CD4-positive, alpha-beta T cell (primary cell): ENCODE data around the gene WSB1. TPM values are rescaled to one million over a fixed set of nuclear protein-coding genes. Genes with fewer than 3 reads are reported as not detected.

Experiments used
- ATAC-seq: fragments of 200-7000 bp; cut with Tn5 transposase; one replicate; pipeline ENCODE4 v1.10.0; 2022; ENCODE audit warnings: mild to moderate bottlenecking; ENCODE audit not compliant: poor library complexity
- CTCF ChIA-PET: fragments of 350-600 bp; sonication (Branson Sonifier 250); formaldehyde crosslinking; loops from one replicate; lab custom pipeline; 2021; ENCODE audit warnings: antibody characterized with exemption, inconsistent platforms; lab: Charles Lee
- POLR2A ChIA-PET: fragments of 350-600 bp; sonication (Branson Sonifier 250); formaldehyde crosslinking; loops from one replicate; lab custom pipeline; 2021; ENCODE audit warnings: antibody characterized with exemption, inconsistent platforms; lab: Charles Lee
- DNase-seq, 14 experiments: peaks; one replicate each; pipeline ENCODE4 v3.0.0-alpha.2; 2013 to 2020; ENCODE audit warnings: mixed read lengths in 2 of 14
- H3K27ac ChIP-seq, 2 donors: one replicate each; pipeline versions ENCODE4 v1.5.1 to v1.7.0; 2013; ENCODE audit warnings: low read length in 2 of 2, low read depth in 1 of 2, mild to moderate bottlenecking in 1 of 2
- H3K27me3 ChIP-seq, 2 experiments: 1 replicate in 1 of 2; 2 replicates in 1 of 2; pipeline versions ENCODE4 v1.6.1 to v1.7.0; 2013; ENCODE audit warnings: low read length in 2 of 2, control low read depth in 1 of 2, mild to moderate bottlenecking in 1 of 2, moderate library complexity in 1 of 2; ENCODE audit not compliant: insufficient read depth in 2 of 2, control insufficient read depth in 1 of 2
- H3K36me3 ChIP-seq: one replicate; pipeline ENCODE4 v1.6.1; 2013; ENCODE audit warnings: low read length, control low read depth; ENCODE audit not compliant: insufficient read depth
- H3K4me1 ChIP-seq: one replicate; pipeline ENCODE4 v1.6.1; 2013; ENCODE audit warnings: low read length, control low read depth; ENCODE audit not compliant: insufficient read depth
- H3K4me3 ChIP-seq: one replicate; pipeline ENCODE4 v1.5.1; 2013; ENCODE audit warnings: mild to moderate bottlenecking, low read length, moderate library complexity
- H3K9me3 ChIP-seq, 2 experiments: 1 replicate in 1 of 2; 2 replicates in 1 of 2; pipeline versions ENCODE4 v1.6.1 to v1.7.0; 2013; ENCODE audit warnings: low read length in 2 of 2, mild to moderate bottlenecking in 2 of 2, control low read depth in 1 of 2, moderate library complexity in 1 of 2; ENCODE audit not compliant: control insufficient read depth in 1 of 2, insufficient read depth in 1 of 2
- H3K27ac Mint-ChIP-seq: one replicate; pipeline ENCODE4 v1.8.0; 2020; ENCODE audit warnings: mixed read lengths
- H3K27me3 Mint-ChIP-seq: one replicate; pipeline ENCODE4 v1.8.0; 2021; ENCODE audit warnings: mixed read lengths
- H3K36me3 Mint-ChIP-seq: one replicate; pipeline ENCODE4 v1.8.0; 2021; ENCODE audit warnings: low read depth, mixed read lengths
- H3K4me1 Mint-ChIP-seq: one replicate; pipeline ENCODE4 v1.8.0; 2021; ENCODE audit warnings: low read depth, mixed read lengths
- H3K4me3 Mint-ChIP-seq: one replicate; pipeline ENCODE4 v1.8.0; 2020; ENCODE audit warnings: mild to moderate bottlenecking, mixed read lengths
- H3K9me3 Mint-ChIP-seq: one replicate; pipeline ENCODE4 v1.8.0; 2020; ENCODE audit warnings: mixed read lengths
- intact Hi-C, 2 experiments: fragments of 100-400 bp; cut with DNase I in 1 of 2; cut with micrococcal nuclease in 1 of 2; formaldehyde crosslinking; loops; one replicate each; pipeline versions ENCODE4 v1.15.1 to v1.9.0; 2023 to 2025; cut with DNase I, micrococcal nuclease
- total RNA-seq, 174 experiments: library from RNA in 2 of 174; stranded (reverse) in 2 of 174; gene quantifications; one replicate each; pipeline ENCODE4 v1.2.3 and lab custom pipeline; 2021 to 2026
- TF ChIP-seq, protein P1 (sequence below): fragments of 200-600 bp; IDR thresholded peaks from one replicate; pipeline ENCODE4 v1.8.0; 2022; ENCODE audit warnings: antibody characterized with exemption, mild to moderate bottlenecking

WSB1 gene
- total RNA-seq, 2 experiments from 2014 or later = 99.4 to 104 TPM

- H3K27ac Mint-ChIP-seq = no peak overlapping the region
- intact Hi-C loops = no loop called here
These were observed 16.7 kb downstream of the WSB1 start for GRCh38 chr17:27310565-27311110.

DNA sequence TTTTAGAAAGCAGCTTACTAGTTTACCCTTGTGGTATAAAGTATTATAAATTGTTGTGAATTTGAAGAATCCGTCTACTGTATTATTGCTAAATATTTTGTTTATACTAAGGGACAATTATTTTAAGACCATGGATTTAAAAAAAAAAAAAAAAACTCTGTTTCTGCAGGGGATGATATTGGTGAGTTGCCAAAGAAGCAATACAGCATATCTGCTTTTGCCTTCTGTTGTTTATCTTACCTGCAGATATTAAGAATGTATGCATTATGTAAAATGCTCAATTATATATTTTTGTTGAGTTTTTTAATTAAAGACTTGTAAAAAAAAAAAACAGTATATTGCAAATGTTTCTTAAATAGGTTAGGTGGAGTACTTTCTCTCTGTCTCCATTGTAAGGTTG lies 19.4 kb downstream of the WSB1 start:
- H3K4me3 Mint-ChIP-seq = no peak overlapping the region
- Histone ChIP-seq H3K9me3 (no peaks in the 10 kb centered on the region), H3K4me1 (no peaks in the 10 kb centered on the region), H3K27me3 (no peaks in the 10 kb centered on the region), H3K27ac (no peak overlapping the region), H3K36me3 (peaks cover 84% of the 10 kb centered on the region), H3K4me3 (no peak overlapping the region)
- H3K27ac Mint-ChIP-seq = no peak overlapping the region
- H3K36me3 Mint-ChIP-seq = peaks cover 87% of the 10 kb centered on the region
- POLR2A ChIA-PET = interaction anchor here (1.6 kb wide), 1 partner anchor 19 kb away, joined by 4 read pairs; the partner anchor contains the start of gene WSB1
- H3K27me3 Mint-ChIP-seq = no peaks in the 10 kb centered on the region
- H3K4me1 Mint-ChIP-seq = no peaks in the 10 kb centered on the region
- ATAC-seq (no peak), DNase-seq (no peak)
- intact Hi-C loops = no loop called here
- TF ChIP-seq, protein P1, sequence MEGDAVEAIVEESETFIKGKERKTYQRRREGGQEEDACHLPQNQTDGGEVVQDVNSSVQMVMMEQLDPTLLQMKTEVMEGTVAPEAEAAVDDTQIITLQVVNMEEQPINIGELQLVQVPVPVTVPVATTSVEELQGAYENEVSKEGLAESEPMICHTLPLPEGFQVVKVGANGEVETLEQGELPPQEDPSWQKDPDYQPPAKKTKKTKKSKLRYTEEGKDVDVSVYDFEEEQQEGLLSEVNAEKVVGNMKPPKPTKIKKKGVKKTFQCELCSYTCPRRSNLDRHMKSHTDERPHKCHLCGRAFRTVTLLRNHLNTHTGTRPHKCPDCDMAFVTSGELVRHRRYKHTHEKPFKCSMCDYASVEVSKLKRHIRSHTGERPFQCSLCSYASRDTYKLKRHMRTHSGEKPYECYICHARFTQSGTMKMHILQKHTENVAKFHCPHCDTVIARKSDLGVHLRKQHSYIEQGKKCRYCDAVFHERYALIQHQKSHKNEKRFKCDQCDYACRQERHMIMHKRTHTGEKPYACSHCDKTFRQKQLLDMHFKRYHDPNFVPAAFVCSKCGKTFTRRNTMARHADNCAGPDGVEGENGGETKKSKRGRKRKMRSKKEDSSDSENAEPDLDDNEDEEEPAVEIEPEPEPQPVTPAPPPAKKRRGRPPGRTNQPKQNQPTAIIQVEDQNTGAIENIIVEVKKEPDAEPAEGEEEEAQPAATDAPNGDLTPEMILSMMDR = no peak
- CTCF ChIA-PET = interaction anchor here (0.7 to 1.3 kb wide), 3 partner anchors 36 to 76 kb away, joined by 3 read pairs; no protein-coding TSS in a partner anchor
- H3K9me3 Mint-ChIP-seq = no peaks in the 10 kb centered on the region

More at GRCh38 chr17:27310565-27311110, 16.7 kb downstream of the WSB1 start:
- no peaks in the 10 kb centered on the region for H3K27me3 ChIP-seq
- ATAC-seq (no peak), DNase-seq (no peak)
- no peak overlapping the region for H3K27ac ChIP-seq
- H3K36me3 Mint-ChIP-seq = peaks cover 93% of the 10 kb centered on the region
- TF ChIP-seq, protein P1 = no peak
- no peak overlapping the region for H3K4me3 ChIP-seq
- no peaks in the 10 kb centered on the region for H3K27me3 Mint-ChIP-seq
- no peaks in the 10 kb centered on the region for H3K9me3 Mint-ChIP-seq
- peaks cover 92% of the 10 kb centered on the region for H3K36me3 ChIP-seq
- peaks cover 4% of the 10 kb centered on the region for H3K4me1 Mint-ChIP-seq
- H3K4me3 Mint-ChIP-seq = no peak overlapping the region
- H3K4me1 ChIP-seq = no peaks in the 10 kb centered on the region
- H3K9me3 ChIP-seq = no peaks in the 10 kb centered on the region
- ChIA-PET POLR2A (interaction anchor here (1.1 to 1.4 kb wide), 2 partner anchors 8 to 16 kb away, joined by 3 to 4 read pairs; no protein-coding TSS in a partner anchor), CTCF (no interaction called here)

GRCh38 chr17:27315322-27315721 lies 21.4 kb downstream of the WSB1 start:
- Mint-ChIP-seq H3K4me3 (no peak overlapping the region), H3K4me1 (no peaks in the 10 kb centered on the region), H3K9me3 (no peaks in the 10 kb centered on the region), H3K27me3 (no peaks in the 10 kb centered on the region), H3K36me3 (peaks cover 87% of the 10 kb centered on the region), H3K27ac (no peak overlapping the region)
- TF ChIP-seq, protein P1 = no peak
- H3K27me3 ChIP-seq = no peaks in the 10 kb centered on the region
- ChIA-PET CTCF (interaction anchor here (0.9 to 1.2 kb wide), 2 partner anchors 15 to 18 kb away, joined by 3 to 5 read pairs; no protein-coding TSS in a partner anchor), POLR2A (interaction anchor here (0.6 to 1.3 kb wide), 2 partner anchors 11 to 248 kb away, joined by 3 to 4 read pairs; no protein-coding TSS in a partner anchor)
- H3K9me3 ChIP-seq = no peaks in the 10 kb centered on the region
- intact Hi-C loops = no loop called here
- ATAC-seq (no peak), DNase-seq (no peak)
- peaks cover 68% of the 10 kb centered on the region for H3K36me3 ChIP-seq
- H3K4me1 ChIP-seq = no peaks in the 10 kb centered on the region
- H3K4me3 ChIP-seq = no peak overlapping the region
- no peak overlapping the region for H3K27ac ChIP-seq
